HG03196 (cell line): ENCODE measurements around the gene UBE4B.
A peak's percentile ranks its signal among the peaks of the same experiment; 100 is the strongest.
"Not testable (repeated sequence)": the region's sequence is repeated elsewhere in the genome, so short reads cannot be mapped to it uniquely, and the experiment has no call there.

ENCODE experiments used
- ATAC-seq: cut with Tn5 transposase; IDR thresholded peaks from one replicate; pipeline ENCODE4 v1.9.1; 2021; ENCODE audit not compliant: unreplicated experiment

UBE4B gene

DNA sequence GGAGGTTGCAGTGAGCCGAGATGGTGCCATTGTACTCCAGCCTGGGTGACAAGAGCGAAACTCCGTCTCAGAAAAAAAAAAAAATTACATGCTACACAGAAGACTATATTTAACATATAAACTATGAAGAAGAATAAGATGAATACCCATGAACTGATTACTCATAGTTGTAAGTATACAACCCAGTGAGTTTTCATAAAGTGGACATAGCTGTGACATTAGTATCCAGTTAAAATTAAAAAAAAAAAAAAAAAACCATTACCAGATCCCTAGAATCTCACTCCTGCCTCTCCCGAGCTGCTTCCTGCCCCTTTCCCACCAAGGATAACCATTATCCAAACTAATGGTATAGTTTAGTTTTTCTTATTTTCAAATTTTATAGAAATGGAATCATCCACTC is 37.4 kb downstream of the UBE4B start:
- no peak for ATAC-seq

DNA sequence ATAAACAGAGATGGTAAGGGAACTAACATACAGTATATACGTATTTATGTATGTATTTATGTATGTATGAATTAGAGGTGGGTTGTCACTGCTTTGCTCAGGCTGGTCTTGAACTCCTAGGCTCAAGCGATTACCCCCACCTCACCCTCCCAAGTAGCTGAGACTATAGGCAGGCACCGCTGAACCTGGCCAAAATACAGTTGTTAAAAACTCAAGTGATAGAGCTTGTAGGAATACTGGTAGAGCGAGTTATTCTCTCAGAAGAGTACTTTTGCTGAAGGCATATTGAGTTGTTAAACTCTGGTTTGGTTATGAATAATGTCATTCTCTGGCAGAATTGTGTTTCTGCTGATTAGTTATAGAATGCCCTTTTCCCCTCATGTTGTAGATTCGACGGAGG is 38.9 kb downstream of the UBE4B start:
- no peak for ATAC-seq

DNA sequence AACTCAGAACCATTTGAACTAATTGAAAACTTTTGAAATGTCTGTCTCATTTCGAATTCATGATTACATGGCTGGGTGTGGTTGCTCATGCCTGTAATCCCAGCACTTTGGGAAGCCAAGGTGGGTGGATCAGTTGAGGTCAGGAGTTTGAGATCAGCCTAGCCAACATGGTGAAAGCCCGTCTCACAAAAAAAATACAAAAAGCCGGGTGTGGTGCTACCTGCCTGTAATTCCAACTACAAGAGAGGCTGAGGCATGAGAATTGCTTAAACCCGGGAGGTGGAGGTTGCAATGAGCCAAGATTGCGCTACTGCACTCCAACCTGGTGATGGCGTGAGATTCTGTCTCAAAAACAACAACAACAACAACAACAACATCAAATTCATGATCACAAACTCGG is 40.6 kb downstream of the UBE4B start:
- ATAC-seq = not testable (repeated sequence)

DNA sequence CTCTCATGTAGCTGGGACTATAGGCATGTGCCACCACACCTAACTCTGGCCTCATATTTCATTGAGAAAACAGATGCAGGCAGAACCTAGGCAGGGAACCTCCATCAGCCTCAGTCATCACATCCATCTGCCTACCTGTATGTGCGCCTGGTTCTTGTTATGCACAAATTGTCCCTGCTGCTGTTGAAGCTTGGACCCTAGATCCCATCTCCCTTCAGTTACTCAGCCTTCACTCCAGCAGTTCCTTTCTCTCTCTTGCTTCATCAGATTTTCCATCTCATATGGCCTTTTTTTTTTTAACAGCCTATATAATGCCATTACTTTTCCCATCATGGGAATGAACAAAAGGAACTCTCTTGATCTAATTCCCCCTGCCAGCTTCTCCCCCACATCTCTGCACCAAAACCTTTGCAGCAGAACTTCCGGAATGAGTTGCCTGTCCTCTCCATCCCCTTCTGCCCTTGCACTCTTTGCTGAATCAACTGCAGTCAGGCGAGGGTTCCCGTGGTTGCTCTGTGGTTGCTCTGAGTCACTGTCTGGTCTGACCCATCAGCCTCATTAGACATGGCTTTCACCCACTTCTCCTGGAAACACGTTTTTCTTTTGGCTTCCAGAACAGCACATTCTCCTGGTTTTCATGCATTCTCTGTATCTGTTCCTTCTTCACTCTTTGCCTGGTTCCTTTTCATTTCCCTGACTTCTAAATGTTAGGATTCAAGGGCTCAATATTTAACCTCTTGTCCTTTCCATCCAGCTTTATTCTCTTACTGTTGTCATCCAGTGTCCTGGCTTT is 41.5 kb downstream of the UBE4B start:
- ATAC-seq = peak; percentile 88

DNA sequence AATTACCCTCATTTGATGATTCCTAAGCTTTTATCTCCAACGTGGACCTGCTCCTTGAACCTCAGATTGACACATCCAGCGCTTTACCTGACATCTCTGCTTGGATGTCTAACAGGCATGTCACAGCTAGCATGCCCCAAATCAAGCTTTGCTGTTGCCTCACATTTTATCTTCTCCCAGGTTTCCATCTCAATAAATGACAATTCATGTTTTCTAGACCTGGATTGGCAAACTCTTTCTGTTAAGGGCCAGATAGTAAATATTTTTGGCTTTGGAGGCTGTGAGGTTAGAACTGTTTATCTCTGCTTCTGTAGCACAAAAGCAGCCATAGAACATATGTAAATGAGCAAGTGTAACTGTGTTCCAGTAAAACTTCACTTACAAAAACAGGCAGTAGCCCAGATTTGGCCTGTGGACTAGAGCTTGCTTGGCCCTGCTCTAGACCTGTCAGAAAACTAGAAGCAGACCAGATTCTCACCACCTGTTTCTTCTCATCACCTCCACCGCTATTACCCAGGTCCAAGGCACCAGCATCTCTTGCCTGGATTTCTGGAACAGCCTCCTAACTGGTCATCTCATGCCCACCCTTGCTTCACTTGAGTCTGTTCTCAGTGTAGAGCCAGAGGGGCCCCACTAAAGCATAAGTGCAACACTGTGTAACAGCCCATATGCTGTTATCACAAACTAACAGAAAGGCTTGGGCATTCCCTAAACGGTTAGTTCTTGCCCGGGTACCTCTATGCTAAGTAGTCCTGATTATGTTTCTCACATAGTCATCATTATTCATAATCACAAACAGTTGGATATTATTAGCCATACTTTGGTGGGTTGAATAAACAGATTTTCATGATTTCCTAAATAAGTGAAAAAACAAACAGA is 42.3 kb downstream of the UBE4B start:
- ATAC-seq = no peak

DNA sequence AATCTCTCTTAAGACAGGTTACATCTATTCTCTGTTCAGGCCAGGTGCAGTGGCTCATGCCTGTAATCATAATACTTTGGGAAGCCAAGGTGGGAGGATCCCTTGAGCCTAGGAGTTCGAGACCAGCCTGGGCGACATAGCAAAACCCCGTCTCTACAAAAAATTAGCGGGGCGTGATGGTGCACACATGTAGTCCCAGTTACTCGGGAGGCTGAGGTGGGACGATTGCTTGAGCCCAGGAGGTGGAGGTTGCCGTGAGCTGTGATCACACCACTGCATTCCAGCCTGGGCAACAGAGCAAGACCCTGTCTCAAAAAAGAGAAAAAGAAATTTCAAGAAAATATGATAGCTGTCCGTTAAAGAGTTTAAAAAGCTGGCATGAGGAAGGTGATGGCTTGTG is 43.0 kb downstream of the UBE4B start:
- ATAC-seq = no peak

DNA sequence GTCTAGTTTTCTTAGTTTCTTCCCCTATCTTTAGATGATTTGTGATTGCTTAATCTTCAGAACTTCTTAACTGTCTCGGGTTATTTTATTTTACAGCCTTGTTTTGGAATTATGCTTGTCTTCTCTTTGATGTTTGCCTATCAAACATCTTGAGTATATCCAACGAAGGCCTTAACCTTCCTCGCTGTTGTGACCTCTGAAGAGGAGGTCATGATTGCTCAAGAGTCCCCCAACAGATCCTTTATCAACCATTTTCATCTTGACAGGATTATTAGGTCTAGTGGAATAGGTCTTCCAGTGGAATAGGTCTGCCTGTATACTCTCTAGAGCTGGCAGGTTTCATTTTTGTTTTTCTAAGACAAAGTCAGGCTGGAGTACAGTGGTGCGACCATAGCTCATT is 45.7 kb downstream of the UBE4B start:
- ATAC-seq = no peak

DNA sequence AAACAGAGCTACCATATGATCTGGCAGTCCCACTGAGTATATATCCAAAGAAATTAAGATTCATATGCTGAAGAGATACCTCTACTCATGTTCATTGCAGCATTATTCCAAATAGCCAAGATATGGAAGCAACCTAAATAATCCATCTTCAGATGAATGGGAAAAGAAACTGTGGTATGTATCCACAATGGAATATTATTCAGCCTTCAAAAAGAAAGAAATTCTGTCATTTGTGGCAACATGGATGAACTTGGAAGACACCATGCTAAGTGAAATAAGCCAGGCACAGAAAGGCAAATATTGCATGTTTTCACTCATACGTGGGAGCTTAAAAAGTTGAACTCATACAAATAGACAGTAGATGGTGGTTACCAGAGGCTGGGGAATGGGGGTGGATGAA is 47.8 kb downstream of the UBE4B start:
- ATAC-seq = no peak

DNA sequence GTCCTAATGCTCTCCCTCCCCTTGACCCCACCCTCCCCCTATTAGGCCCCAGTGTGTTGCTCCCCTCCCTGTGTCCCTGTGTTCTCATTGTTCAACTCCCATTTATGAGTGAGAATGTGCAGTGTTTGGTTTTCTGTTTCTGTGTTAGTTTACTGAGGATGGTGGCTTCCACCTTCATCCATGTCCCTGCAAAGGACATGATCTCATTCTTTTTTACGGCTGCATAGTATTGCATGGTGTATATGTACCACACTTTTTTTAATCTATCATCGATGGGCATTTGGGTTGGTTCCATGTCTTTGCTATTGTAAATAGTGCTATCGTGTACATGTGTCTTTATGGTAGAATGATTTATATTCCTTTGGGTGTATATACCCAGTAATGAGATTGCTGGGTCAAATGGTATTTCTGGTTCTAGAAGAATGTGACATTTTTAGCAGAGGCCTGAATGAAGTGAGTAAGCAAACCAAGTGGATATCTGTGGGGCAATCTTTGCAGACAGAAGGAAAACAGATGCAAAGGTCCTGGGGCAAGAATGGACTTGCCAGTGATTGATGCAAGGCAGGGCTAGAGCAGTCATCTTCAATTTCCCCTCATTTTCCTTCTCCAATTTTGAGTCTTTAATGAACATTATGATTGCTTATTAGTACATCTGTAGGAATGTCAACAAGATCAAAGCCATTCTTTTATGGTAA is 50.2 kb downstream of the UBE4B start:
- ATAC-seq = no peak

DNA sequence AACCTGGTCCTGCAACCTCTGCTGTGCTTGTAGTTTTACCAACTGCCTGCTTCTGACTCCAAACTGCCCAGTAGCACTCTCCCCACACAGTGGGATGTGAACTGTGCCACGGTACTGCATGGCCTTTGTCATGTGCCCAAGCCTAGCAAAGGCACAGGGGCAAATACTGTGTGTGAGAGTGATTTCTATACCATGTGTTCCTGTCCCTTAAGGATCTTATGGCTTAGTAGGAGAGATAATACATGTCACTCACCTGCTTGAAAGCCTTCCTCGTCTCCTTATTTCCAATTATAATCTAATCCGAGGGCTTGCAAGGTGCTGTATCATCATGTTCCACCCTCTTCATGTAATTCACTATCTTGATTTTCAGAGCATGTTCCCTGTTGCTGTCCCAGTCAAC is 51.3 kb downstream of the UBE4B start:
- no peak for ATAC-seq

DNA sequence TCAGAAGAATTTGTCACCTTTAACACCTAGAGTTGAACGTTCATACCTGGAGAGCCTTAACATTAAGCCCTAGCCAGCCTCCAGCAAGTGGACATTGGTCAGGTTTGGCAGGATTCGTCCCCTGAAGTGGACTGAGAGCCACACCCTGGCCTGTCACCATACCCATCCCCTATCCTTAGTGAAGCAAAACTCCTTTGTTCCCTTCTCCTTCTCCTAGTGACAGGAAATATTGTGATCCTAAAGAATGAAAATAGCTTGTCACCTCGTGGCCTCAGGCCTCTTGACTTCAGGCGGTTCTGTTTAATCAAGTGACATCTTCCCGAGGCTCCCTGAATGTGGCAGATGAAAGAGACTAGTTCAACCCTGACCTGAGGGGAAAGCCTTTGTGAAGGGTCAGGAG is 52.3 kb downstream of the UBE4B start:
- no peak for ATAC-seq

DNA sequence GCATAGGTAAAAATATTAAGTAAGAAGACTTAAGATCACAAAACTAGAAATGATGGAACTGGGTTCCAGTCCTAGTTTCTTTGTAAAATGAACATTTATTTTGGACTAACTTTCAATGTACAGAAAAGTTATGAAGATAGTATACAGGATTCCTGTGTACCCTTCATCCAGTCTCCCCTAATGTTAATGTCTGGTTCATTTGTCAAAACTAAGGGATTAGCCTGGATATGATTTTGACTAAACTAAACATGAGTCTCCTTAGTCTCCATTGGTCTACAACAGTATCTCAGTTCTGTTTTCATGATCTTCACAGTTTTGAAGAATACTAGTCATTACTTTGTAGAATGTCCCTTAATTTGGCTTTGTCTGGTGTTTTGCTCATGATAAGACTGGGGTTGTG is 54.5 kb downstream of the UBE4B start:
- ATAC-seq = no peak

DNA sequence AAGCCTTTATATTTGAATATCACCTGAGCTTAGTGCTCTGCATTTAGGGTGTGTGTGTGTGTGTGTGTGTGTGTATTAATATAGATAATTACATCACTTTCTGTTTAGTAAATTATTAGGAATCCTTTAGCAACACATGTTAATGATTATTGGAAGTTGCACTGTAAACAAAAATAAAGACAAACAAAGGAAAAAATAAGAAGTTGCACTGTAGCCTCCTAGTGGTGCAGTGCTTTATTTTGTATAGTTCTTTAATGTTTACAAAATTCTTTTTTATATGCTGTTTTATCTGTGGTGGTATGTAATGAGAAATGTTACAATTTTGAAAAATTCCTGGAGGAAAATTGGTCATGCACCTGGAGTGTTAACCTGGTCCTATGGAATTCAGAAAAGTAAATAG is 69.2 kb downstream of the UBE4B start:
- no peak for ATAC-seq

DNA sequence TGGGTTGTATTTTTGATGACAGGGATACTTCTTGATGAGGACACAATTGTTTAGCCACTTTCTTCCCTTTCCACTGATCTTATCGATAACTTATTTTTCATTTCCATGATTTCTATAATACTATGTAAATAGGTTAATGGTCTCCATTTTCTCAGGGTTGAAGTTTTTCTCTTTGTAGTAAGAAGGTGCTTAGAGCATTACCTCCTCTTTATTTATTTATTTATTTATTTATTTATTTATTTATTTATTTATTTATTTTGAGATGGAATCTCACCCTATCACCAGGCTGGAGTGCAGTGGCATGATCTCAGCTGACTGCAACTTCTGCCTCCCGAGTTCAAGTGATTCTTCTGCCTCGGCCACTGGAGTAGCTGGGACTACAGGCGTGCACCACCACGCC is 70.4 kb downstream of the UBE4B start:
- no peak for ATAC-seq

DNA sequence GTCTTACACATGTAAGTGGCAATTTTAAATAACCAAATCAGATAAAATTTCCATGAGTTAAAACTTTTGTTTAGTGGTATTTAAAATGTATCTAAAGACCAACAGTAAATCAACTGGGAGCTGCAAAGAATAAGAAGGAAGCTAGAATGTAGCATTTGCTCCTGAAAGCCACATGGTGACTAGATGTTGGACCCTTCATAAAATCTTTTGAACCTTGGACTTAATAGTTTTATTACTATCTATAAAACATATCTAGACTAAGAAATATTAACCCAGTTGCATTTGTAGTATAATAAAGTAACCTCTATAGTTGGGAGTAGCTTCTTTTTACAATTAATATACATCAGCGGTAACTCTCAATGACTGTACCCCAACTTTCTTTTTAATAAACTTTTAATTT is 72.1 kb downstream of the UBE4B start:
- no peak for ATAC-seq

DNA sequence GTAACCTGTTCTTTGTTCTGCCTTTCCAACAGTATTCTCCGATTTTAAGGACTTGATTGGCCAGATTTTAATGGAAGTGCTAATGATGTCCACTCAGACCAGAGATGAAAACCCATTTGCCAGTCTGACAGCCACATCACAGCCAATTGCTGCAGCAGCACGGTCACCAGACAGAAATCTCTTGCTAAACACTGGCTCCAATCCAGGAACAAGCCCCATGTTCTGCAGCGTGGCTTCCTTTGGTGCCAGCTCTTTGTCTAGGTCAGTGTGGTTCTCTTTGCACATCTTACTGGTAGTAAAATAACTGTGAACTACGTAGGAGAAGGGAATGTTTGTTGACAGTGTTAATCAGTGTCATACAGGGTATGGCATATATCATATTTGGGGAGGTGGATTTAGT is 72.7 kb downstream of the UBE4B start:
- ATAC-seq = no peak

DNA sequence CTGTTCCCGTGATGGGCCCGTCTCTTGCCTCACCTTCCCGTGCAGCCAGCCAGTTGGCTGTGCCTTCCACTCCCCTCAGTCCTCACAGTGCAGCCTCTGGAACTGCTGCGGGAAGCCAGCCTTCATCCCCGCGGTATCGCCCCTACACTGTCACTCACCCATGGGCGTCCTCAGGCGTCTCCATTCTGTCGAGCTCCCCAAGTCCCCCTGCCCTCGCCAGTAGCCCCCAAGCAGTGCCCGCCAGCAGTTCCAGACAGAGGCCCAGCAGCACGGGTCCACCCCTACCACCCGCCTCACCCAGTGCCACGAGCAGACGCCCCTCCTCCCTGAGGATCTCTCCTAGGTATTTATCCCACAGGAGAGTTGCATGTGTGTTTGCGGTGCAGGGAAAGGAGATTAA is 73.5 kb downstream of the UBE4B start:
- ATAC-seq = no peak

DNA sequence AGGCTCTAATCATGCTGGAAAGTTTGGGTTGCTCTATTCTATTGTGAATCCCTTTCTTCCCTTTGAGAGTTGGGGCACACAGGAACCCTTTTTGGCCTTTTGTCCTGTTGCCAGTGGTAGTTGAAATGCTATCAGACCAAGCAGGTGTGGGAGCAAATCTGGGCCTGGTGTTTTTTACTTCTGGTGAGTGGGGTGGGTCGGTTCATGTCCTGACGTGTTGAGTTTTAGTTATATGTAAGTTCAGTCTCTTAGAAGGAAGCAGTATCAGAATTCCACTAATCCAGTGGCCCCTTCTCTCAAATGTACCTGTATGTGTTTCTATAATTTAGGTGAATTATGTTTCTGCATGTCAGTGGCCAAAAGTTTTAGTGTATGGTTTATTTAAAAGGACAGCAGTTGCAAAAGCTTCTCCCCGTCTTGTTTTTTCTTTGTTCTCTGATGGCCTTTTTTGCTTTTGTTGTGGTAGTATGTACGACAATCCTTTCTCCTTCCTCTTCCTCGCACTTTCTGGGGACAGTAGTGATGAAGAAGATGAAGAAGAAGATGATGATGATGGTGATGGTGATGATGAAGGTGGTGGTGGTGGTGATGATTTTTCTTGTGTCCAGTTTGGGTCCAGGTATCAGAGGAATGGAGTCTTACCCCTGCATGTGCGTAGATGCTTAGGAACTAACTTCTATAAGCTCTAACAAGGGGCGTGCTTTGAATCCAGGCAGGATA is 74.2 kb downstream of the UBE4B start:
- ATAC-seq = no peak

DNA sequence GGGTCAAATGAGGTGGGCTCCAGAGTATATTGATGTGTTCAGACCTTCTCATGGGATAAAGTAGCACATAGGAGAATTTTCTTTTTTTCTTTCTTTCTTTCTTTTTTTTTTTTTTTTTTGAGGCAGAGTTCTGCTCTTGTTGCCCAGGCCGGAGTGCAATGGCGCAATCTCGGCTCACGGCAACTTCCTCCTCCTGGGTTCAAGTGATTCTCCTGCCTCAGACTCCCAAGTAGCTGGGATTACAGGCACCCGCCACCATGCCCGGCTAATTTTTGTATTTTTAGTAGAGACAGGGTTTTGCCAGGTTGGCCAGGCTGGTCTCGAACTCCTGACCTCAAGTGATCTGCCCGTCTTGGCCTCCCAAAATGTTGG is 74.7 kb downstream of the UBE4B start:
- not testable (repeated sequence) for ATAC-seq

DNA sequence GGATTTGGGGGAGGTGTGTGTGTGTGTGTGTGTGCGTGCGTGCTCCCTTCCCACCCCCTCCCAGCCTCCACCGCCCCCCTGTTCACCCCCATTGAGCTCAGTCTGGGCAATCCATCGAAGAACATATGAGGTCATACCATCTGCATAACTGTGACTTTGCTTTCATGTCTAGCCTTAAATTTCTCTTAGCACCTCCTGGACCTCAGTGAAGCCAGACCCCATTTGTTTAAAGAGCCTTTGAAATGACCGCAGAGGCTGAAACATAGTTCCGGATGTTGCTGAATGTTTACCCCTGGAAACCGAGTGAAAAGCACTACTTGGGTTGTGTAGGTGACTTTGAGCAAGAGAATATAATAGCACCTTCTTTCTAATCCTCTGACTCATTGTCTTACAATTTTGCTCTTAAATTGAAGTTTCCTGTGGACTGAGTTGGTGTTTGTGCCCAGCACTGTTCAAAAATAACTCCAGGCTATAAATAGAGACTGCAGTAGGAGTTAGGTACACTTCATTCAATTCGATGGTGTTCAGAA is 75.4 kb downstream of the UBE4B start:
- ATAC-seq = no peak
